SK-N-SH (cell line): ENCODE measurements around the gene TOPAZ1.

Source experiments
- EP300 ChIP-seq, 2 experiments: IDR thresholded peaks; 2 replicates each; pipeline versions ENCODE4 v1.4.0 to v1.6.1; 2012; ENCODE audit warnings: borderline replicate concordance in 1 of 2, low read depth in 1 of 2, low read length in 1 of 2
- EZH2phosphoT487 ChIP-seq: fragments of 200-600 bp; sonication (generic); IDR thresholded peaks from 2 replicates; pipeline ENCODE4 v1.6.1; 2017; ENCODE audit warnings: low read depth, mixed run types, mild to moderate bottlenecking, antibody characterized with exemption, moderate library complexity, borderline replicate concordance
- TF ChIP-seq, protein P1 (sequence below): fragments of 200-600 bp; sonication (generic); IDR thresholded peaks from 2 replicates; pipeline ENCODE4 v1.6.1; 2017; ENCODE audit warnings: antibody characterized with exemption, mild to moderate bottlenecking, moderate library complexity

DNA sequence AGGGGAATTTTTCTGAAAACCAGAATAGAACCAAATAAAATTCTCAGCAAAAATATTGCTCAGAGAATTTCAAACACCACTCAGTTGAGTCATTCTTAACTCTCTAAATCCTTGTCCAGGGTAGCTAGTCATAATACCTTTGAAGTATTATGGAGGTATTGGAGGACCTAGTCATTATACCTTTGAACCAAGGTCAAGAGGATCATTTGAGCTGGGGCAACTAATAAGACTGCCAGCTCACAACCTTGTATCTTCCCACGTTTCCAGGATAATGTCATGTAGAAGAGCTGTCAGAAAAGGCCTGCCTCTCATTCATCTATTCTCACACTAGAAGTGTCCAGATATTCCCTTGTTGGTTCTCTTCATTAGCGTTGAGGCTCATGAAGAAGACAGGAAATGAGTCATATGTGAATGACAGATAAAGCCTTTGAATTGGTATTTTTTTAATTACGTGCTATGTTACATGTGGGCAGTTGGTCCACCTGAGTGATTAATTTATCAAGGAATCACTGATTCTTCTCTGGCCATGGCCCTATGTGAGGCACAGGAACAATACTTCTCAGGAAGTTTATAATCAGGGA, 48.3 kb downstream of the TOPAZ1 start:
- TF ChIP-seq EZH2phosphoT487: no peak
- TF ChIP-seq, protein P1, sequence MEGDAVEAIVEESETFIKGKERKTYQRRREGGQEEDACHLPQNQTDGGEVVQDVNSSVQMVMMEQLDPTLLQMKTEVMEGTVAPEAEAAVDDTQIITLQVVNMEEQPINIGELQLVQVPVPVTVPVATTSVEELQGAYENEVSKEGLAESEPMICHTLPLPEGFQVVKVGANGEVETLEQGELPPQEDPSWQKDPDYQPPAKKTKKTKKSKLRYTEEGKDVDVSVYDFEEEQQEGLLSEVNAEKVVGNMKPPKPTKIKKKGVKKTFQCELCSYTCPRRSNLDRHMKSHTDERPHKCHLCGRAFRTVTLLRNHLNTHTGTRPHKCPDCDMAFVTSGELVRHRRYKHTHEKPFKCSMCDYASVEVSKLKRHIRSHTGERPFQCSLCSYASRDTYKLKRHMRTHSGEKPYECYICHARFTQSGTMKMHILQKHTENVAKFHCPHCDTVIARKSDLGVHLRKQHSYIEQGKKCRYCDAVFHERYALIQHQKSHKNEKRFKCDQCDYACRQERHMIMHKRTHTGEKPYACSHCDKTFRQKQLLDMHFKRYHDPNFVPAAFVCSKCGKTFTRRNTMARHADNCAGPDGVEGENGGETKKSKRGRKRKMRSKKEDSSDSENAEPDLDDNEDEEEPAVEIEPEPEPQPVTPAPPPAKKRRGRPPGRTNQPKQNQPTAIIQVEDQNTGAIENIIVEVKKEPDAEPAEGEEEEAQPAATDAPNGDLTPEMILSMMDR: no peak
- TF ChIP-seq EP300 (IDR thresholded peaks at IDR 0.05; ENCODE audit: borderline replicate concordance in 1 of 2, low read depth in 1 of 2, low read length in 1 of 2): no peak
